NK-92 (cell line): Measurements from ENCODE around the gene VPREB3.
A peak's percentile ranks its signal among the peaks of the same experiment; 100 is the strongest.

Experiments used
- DNase-seq: peaks from one replicate; lab custom pipeline; 2025; ENCODE audit not compliant: unreplicated experiment; lab: John Stamatoyannopoulos, UW

VPREB3 gene

DNA sequence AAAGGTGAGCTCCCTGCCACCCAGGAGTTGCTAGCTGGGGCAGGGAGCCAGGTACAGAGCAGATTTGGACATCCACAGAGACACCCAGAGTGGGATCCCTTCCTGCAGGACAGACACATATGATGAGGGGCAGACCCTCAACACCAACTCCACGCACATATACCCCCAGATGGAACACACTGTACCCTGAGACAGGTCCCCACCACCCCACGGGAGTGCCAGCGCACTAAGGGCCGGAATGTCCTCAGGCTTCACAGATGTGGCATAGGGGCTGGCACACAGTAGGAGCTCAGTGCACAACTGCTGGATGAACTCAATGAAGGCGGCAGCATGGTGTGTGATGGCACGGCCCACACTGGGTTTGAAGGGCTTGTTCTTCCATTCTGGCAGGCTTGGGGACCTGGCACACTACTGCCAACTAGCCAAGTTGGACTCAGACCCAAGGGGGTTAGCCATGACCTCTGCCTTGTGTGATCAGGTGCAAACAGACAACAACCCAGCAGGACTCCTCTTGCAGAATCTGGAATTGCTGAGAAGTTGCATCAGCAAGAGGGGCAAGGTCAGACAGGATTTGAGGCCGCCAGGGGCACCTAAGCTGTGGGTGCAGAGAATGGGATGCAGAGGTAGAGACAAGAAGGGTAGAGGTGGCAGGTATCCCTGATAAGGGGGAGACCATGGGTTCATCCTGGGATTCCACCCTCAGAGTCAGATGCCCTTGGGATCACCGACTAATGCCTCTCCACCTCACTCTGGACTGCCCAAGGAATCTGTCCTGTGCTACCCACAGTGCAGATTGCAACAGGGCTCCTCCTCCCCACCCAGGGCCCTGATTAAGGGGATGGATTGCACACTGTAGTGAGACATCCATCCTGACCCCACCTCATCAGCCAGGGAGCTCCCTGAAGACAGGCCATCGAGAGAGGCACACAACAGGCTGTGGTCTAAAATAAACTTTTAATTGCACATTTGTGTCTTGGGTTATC, 11.0 kb upstream of the VPREB3 start:
- DNase-seq = no peak

DNA sequence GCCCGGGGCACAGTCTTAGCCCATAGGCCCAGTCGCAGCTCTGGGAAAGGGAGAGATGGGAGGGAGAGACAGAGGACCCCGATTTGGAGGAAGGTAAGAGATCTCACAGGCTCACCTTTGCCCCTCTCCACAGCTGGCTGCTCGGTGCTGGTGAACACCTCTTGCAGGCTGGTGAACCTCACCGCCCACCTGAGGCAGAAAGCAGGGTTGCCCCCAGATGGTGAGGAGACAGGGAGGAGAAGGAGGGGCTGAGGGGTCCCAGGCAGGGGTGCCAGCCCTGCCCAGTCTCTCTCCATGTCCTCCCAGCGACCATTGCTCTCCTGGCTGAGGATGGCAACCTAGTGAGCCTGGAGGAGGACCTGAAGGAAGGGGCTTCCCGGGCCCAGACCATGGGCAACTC, 9.7 kb upstream of the VPREB3 start:
- DNase-seq = no peak

DNA sequence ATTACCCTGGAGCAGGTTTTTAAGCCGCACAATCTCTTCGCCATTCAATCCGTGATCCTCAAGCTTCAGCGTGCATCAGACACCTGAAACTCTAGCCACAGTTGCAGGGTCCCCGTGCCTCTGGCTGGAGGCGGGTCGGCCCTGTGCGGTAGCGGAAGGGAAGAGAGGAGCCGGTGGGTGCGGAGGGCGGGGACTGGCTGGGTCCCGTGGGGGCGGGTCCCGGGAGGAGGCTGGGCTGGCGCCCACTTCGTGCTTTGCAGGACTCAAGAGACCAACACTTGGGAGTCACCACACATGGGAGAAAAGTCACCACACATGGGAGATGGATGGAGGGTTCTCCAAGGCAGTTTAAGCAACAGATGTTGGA, 9.3 kb upstream of the VPREB3 start:
- no peak for DNase-seq

- DNase-seq = no peak
Measured at GRCh38 chr22:23762842-23763578, 8.8 kb upstream of the VPREB3 start, which contains the start of gene C22orf15. TSS of gene C22orf15 (plus strand) at chr22:23762990. CDS start at chr22:23763307, 317 bp downstream.

- DNase-seq = no peak
Measured at GRCh38 chr22:23760056-23760455, 5.8 kb upstream of the VPREB3 start.

DNA sequence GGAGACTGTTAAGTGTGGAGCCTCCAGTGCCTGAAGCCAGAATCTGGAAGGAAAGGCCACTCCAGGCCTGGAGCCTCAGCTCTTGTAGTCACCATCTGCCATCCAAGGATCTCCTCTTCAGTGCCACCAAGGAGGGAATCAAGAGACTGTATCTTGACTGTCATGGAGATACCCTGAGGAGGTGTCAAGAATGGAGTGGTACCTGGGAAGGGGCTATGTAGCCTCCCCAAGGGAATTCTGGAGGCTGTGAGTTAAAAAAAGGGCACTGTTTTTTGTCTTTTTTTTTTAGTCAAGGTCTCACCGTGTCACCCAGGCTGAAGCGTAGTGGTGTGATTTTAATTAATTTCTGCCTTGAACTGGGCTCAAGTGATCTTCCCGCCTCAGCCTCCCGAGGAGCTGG, 5.3 kb upstream of the VPREB3 start:
- no peak for DNase-seq

DNA sequence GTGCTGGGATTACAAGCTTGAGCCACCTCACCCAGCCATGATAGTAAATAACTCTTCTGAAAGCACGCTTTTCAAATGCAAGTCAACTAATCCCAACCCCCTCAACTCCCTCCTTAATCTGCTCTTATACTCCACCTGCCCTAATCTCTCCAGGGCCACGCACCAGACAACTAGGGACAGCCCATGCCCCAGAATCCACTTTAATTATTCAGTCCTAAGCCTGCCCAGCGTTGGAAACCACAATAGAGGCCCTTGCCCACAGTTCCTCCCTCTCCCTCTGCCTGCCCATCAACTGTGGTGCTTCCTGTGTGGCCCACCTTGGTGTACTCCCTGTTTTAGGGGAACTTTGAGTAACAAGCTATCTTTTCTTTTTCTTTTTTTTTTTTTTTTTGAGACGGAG, 2.7 kb upstream of the VPREB3 start:
- no peak for DNase-seq

DNA sequence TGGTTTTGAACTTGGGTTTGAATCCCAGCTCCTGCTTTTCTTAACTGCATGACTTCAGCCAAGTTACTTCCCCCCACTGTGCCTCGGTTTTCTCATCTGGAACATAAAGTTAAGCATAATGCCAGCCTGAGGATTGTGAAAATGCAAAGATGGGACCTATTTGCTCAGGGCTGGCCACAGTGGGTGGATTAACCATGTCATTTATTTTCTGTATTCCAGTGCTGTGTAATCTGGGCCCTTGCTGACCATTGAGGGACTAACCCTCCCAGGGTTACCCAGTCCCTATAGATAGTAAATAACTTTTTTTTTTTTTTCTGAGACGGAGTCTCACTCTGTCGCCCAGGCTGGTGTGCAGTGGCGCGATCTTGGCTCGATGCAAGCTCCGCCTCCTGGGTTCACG, 1.5 kb upstream of the VPREB3 start:
- DNase-seq = no peak

- DNase-seq = no peak
Measured at GRCh38 chr22:23754980-23755636, 883 bp upstream of the VPREB3 start.

- DNase-seq = no peak
Measured at GRCh38 chr22:23753385-23753784, 840 bp downstream of the VPREB3 start.

DNA sequence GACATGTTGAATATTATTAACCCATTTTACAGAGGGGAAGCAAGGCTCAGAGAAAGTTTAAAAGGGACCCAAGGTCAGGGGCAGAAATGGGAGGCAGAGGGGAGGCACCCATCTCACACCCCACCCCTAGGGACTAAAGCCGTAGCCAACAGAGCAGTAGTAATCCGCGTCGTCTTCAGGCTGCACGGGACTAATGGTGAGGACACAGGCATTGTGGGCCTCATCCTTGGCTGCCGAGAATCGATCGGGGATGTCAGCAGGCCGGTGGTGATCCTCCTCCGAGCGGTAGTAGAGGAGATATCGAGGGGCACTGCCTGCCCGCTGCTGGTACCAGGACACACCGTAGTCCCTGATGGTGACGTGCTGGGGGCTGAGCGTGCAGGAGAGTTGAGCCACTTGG, 1.5 kb downstream of the VPREB3 start:
- DNase-seq = no peak

DNA sequence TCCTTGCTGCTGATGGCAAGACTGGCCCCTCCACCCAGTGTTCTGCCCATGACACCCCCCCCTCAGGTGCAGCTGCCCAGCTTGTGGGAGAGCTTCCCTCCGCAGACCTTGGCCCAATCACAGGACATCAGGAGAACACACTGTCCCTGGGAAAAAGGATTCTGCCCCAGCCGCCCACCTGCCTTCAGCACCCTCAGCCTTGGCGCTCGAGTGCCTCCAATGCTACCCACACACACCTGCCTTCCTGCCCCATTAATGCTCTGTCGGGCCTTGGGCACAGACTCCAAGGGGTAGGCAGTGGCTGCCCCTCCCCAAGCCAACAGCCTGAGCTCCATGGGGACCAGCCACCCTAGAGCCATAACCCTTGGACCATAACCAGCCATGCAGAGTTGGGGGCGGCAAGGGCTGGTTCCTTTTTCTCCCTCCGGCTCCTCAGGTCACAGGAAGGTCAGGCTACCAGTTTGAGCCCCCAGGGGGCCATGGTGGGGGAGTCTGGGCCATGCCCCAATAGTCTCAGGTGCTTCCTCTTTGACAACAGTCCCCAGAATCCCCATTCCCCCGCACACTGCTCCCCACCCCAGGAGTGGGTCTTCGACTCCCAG, 2.0 kb downstream of the VPREB3 start:
- no peak for DNase-seq

- no peak for DNase-seq
Measured at GRCh38 chr22:23751441-23751996, 2.7 kb downstream of the VPREB3 start.

DNA sequence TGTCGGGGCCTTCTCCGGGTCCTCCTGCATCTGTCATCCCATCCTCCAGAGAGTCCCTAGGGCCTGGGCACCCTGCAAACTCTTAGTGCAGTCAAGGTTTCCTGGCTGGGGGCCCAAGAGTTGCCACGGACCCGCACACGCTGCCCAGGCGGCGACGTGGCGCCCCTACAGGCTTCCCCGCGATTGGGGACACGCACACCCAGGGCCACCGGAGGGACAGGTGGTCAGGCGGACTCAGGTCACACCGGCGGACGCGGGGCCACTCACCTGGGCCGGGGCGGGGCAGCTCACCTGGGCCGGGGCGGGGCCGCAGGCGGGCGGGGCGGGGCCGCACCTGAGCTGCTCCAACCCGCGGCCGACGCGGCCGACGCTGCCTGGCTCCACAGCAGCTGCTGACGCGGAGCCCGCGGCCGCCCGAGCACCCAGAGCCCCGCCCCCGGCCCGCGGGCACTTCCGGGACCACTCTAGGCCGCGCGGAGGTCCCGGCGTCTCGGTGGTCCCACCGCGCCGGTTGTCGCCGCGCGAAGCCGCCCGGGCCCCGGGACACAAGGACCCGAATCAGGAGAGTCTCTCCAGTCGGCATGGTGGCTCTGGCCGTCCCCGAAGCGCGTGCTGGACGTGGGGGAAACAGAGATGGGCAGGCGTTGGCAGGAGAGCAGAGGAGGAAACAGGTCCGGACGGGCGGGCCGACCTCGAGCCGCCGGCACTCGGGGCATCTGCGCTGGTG, 3.3 kb downstream of the VPREB3 start, which contains the start of gene ZNF70:
Gene ZNF70, minus strand, starts transcription at position 399 of the 727 bp plus-strand sequence. CDS start 5,972 bp downstream, outside the sequence.
- peak; percentile 11 for DNase-seq

DNA sequence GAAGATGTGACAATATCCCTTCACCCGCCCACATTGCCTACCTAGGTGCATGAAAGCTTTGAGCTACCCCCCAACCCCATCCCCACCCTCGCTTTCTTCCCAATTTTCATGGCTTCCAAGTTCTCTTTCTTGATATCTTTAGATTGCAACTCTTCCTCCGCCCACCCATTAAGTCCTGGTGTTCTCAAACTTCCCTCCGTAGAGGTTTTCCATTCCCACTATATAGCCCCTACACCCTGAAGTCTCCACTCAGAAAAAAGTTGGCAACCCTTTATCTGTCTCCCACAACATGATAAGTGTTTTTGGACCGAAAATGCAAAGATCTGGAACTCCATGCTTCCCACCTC, 3.9 kb downstream of the VPREB3 start:
- no peak for DNase-seq

DNA sequence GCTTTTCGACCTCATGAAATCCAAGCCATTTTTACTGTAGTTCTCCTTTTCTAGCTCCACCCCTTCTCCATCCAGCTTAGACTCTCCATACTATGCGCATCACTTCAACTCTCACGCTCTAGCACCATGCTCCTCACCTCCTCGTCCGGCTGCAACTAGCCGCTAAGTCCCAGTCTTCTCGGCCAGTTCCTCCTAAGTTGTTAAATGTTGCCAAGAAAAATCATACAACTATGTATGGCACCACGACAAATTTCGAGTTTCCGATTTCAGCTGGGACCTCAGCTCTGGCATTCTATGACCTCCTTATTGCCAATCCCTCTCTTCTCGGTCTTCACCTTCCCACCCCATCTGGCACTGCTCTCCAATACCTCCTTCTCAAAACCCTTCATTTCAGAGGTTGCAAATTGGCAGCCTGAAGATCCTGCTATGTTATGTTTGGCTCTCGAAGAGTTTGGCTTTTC, 4.4 kb downstream of the VPREB3 start:
- DNase-seq = no peak

GRCh38 chr22:23745791-23746190, 8.4 kb downstream of the VPREB3 start:
- DNase-seq = no peak

GRCh38 chr22:23744485-23744884, 9.7 kb downstream of the VPREB3 start:
- no peak for DNase-seq

GRCh38 chr22:23744001-23744400, 10.2 kb downstream of the VPREB3 start:
- no peak for DNase-seq

- no peak for DNase-seq
Measured at GRCh38 chr22:23743303-23743705, 10.9 kb downstream of the VPREB3 start.
